IMR-90 (cell line): ENCODE results near the gene MACO1. TPM values are rescaled to one million over a fixed set of nuclear protein-coding genes. Genes with fewer than 3 reads are reported as not detected.

ENCODE experiments used
- ATAC-seq: fragments of 200-7000 bp; cut with Tn5 transposase; 2 replicates; pipeline ENCODE4 v1.9.1; 2020; ENCODE audit warnings: low read depth, mild to moderate bottlenecking, moderate library complexity
- BruUV-seq: library from RNA; stranded (reverse); fragments of 400-500 nt; replicated peaks from 2 replicates; lab custom pipeline; 2021; lab: Mats Ljungman, UMichigan
- CTCF ChIA-PET: fragments of 300-600 bp; formaldehyde crosslinking; extraction: SDS; loops from one replicate; lab custom pipeline; 2021; ENCODE audit warnings: antibody characterized with exemption; lab: Yijun Ruan, JAX
- POLR2A ChIA-PET: fragments of 300-600 bp; sonication (Branson Sonifier 250); formaldehyde crosslinking; loops from one replicate; lab custom pipeline; 2022; ENCODE audit warnings: antibody characterized with exemption; ENCODE audit not compliant: unreplicated experiment; lab: Charles Lee
- DNase-seq: peaks from one replicate; pipeline ENCODE4 v3.0.0; 2013
- H2AFZ ChIP-seq: replicated peaks from 2 replicates; pipeline ENCODE3; 2013; ENCODE audit warnings: low read length, mild to moderate bottlenecking; ENCODE audit not compliant: poor library complexity
- H2AK5ac ChIP-seq: 2 replicates; pipeline ENCODE4 v1.6.1; 2013; ENCODE audit warnings: low read depth, low read length, inconsistent platforms
- H2AK9ac ChIP-seq: replicated peaks from 2 replicates; pipeline ENCODE3; 2013; ENCODE audit warnings: mild to moderate bottlenecking, low read depth, low read length, moderate library complexity; ENCODE audit not compliant: poor library complexity
- H2BK120ac ChIP-seq: 2 replicates; pipeline ENCODE4 v1.6.1; 2013; ENCODE audit warnings: low read depth, low read length, inconsistent platforms
- H2BK15ac ChIP-seq: 3 replicates; pipeline ENCODE4 v1.6.1; 2013; ENCODE audit warnings: low read depth, low read length, inconsistent platforms
- H2BK20ac ChIP-seq: 2 replicates; pipeline ENCODE4 v1.6.1; 2013; ENCODE audit warnings: low read depth, mild to moderate bottlenecking, inconsistent platforms, low read length, moderate library complexity
- H2BK5ac ChIP-seq: 2 replicates; pipeline ENCODE4 v1.6.1; 2013; ENCODE audit warnings: mild to moderate bottlenecking, low read depth, low read length, inconsistent platforms; ENCODE audit not compliant: poor library complexity, severe bottlenecking
- H3K14ac ChIP-seq: replicated peaks from 2 replicates; pipeline ENCODE4 v1.6.1; 2013; ENCODE audit warnings: low read depth, low read length, inconsistent platforms
- H3K18ac ChIP-seq: 2 replicates; pipeline ENCODE4 v1.6.1; 2013; ENCODE audit warnings: low read depth, low read length, control low read depth
- H3K23ac ChIP-seq: 2 replicates; pipeline ENCODE4 v1.6.1; 2013; ENCODE audit warnings: low read depth, low read length, inconsistent platforms
- H3K27ac ChIP-seq: 2 replicates; pipeline ENCODE4 v1.5.1; 2013; ENCODE audit warnings: mild to moderate bottlenecking, control low read depth, low read length; ENCODE audit not compliant: insufficient read depth
- H3K27me3 ChIP-seq: 2 replicates; pipeline ENCODE4 v1.6.1; 2013; ENCODE audit warnings: low read length; ENCODE audit not compliant: control insufficient read depth, insufficient read depth
- H3K36me3 ChIP-seq: 2 replicates; pipeline ENCODE4 v1.6.1; 2013; ENCODE audit warnings: low read length, mixed read lengths; ENCODE audit not compliant: control insufficient read depth, insufficient read depth
- H3K4ac ChIP-seq: 2 replicates; pipeline ENCODE4 v1.6.1; 2013; ENCODE audit warnings: low read depth, low read length, inconsistent platforms
- H3K4me1 ChIP-seq: 2 replicates; pipeline ENCODE4 v1.6.1; 2013; ENCODE audit warnings: low read length, mixed read lengths; ENCODE audit not compliant: control insufficient read depth, insufficient read depth
- H3K4me2 ChIP-seq: 2 replicates; pipeline ENCODE4 v1.6.1; 2013; ENCODE audit warnings: low read depth, mild to moderate bottlenecking, control low read depth, low read length, moderate library complexity
- H3K4me3 ChIP-seq: 2 replicates; pipeline ENCODE4 v1.5.1; 2013; ENCODE audit warnings: low read depth, mild to moderate bottlenecking, control low read depth, low read length, moderate library complexity; ENCODE audit not compliant: insufficient read depth
- H3K56ac ChIP-seq: 2 replicates; pipeline ENCODE4 v1.6.1; 2013; ENCODE audit warnings: low read length, inconsistent platforms; ENCODE audit not compliant: insufficient read depth; ENCODE audit errors: extremely low read depth
- H3K79me1 ChIP-seq, 2 experiments: 2 replicates each; pipeline ENCODE4 v1.6.1; 2013; ENCODE audit warnings: low read length in 2 of 2, inconsistent platforms in 1 of 2, low read depth in 1 of 2
- H3K9ac ChIP-seq: 2 replicates; pipeline ENCODE4 v1.6.1; 2013; ENCODE audit warnings: low read depth, low read length, control low read depth
- H3K9me1 ChIP-seq: 2 replicates; pipeline ENCODE4 v1.6.1; 2013; ENCODE audit warnings: low read length, inconsistent platforms; ENCODE audit not compliant: insufficient read depth
- H3K9me3 ChIP-seq: 2 replicates; pipeline ENCODE4 v1.6.1; 2013; ENCODE audit warnings: low read length; ENCODE audit not compliant: control insufficient read depth, insufficient read depth
- H4K20me1 ChIP-seq: 2 replicates; pipeline ENCODE4 v1.6.1; 2013; ENCODE audit warnings: low read length, inconsistent platforms; ENCODE audit not compliant: insufficient read depth
- H4K5ac ChIP-seq: 2 replicates; pipeline ENCODE4 v1.6.1; 2013; ENCODE audit warnings: mild to moderate bottlenecking, low read depth, low read length, control low read depth
- H4K8ac ChIP-seq, 2 experiments: 2 replicates each; pipeline ENCODE4 v1.6.1; 2013; ENCODE audit warnings: low read depth in 2 of 2, low read length in 2 of 2, control low read depth in 1 of 2, inconsistent platforms in 1 of 2
- H4K91ac ChIP-seq: 2 replicates; pipeline ENCODE4 v1.6.1; 2013; ENCODE audit warnings: low read depth, low read length, inconsistent platforms; ENCODE audit not compliant: insufficient read depth
- BHLHE40 ChIP-seq: fragments of 150-350 bp; IDR thresholded peaks from 2 replicates; pipeline ENCODE4 v1.6.1; 2016; ENCODE audit warnings: mild to moderate bottlenecking, low read depth, low read length
- CEBPB ChIP-seq: IDR thresholded peaks from 2 replicates; pipeline ENCODE4 v1.6.1; 2012; ENCODE audit warnings: low read depth, low read length, improper control_type of control experiment
- CHD1 ChIP-seq: IDR thresholded peaks from 2 replicates; pipeline ENCODE4 v1.6.1; 2012; ENCODE audit warnings: low read depth, low read length, improper control_type of control experiment
- CTCF ChIP-seq: conservative IDR thresholded peaks from 2 replicates; pipeline ENCODE4 v1.5.1; 2012; ENCODE audit warnings: mild to moderate bottlenecking, low read depth, low read length, improper control_type of control experiment
- MAFK ChIP-seq: IDR thresholded peaks from 2 replicates; pipeline ENCODE4 v1.6.1; 2012; ENCODE audit warnings: low read depth, low read length, improper control_type of control experiment
- MAZ ChIP-seq: IDR thresholded peaks from 2 replicates; pipeline ENCODE4 v1.6.1; 2012; ENCODE audit warnings: low read depth, mild to moderate bottlenecking, low read length, improper control_type of control experiment, moderate library complexity, borderline replicate concordance
- MXI1 ChIP-seq: IDR thresholded peaks from 2 replicates; pipeline ENCODE4 v1.6.1; 2012; ENCODE audit warnings: low read depth, mild to moderate bottlenecking, low read length, moderate library complexity, borderline replicate concordance
- NFE2L2 ChIP-seq: fragments of 150-350 bp; IDR thresholded peaks from 2 replicates; pipeline ENCODE4 v1.6.1; 2016; ENCODE audit warnings: low read depth, mild to moderate bottlenecking, low read length
- RAD21 ChIP-seq: IDR thresholded peaks from 2 replicates; pipeline ENCODE4 v1.6.1; 2012; ENCODE audit warnings: low read length, improper control_type of control experiment
- RCOR1 ChIP-seq: IDR thresholded peaks from 2 replicates; pipeline ENCODE4 v1.6.1; 2012; ENCODE audit warnings: mild to moderate bottlenecking, low read length, improper control_type of control experiment; ENCODE audit not compliant: insufficient replicate concordance
- SMC3 ChIP-seq: fragments of 150-350 bp; IDR thresholded peaks from 2 replicates; pipeline ENCODE4 v1.6.1; 2016; ENCODE audit warnings: low read depth, mild to moderate bottlenecking, antibody characterized with exemption, low read length, moderate library complexity
- USF2 ChIP-seq: fragments of 150-350 bp; IDR thresholded peaks from 2 replicates; pipeline ENCODE4 v1.6.1; 2017; ENCODE audit warnings: mild to moderate bottlenecking, antibody characterized with exemption, low read length, low read depth
- WGBS, 2 experiments: methylation state at CpG; one replicate each; pipeline versions ENCODE4 v1.1.5 to v1.1.7; 2013; ENCODE audit warnings: missing lambda C conversion rate in 2 of 2; ENCODE audit not compliant: insufficient read length in 1 of 2; ENCODE audit errors: extremely low coverage in 2 of 2; 5-methylcytosine and 5-hydroxymethylcytosine counted together
- dilution Hi-C: fragments of 300-500 bp; cut with HindIII; formaldehyde crosslinking; loops from one replicate; pipeline ENCODE4 v1.14.3; 2018; ENCODE audit warnings: low sequenced_read_pairs; ENCODE audit not compliant: unreplicated experiment
- in situ Hi-C: fragments of 300-500 bp; cut with MboI; formaldehyde crosslinking; loops from 3 replicates; pipeline ENCODE4 v1.14.3; 2019; ENCODE audit warnings: low sequenced_read_pairs, inconsistent platforms, mixed read lengths
- intact Hi-C: fragments of 100-400 bp; cut with micrococcal nuclease; formaldehyde crosslinking; loops from 2 replicates; pipeline ENCODE4 v1.10.0; 2022
- polyA plus RNA-seq, 3 experiments: library from polyadenylated mRNA; depleted of rRNA; stranded (reverse); fragments of >200 nt; gene quantifications; 2 replicates each; pipeline ENCODE4 v1.2.3, GENCODE V29; 2012; ENCODE audit warnings: low replicate concordance in 1 of 3
- total RNA-seq: library from RNA; depleted of rRNA; stranded (reverse); fragments of >200 nt; gene quantifications from 2 replicates; pipeline ENCODE4 v1.2.3, GENCODE V29; 2012

The MACO1 gene
- total and polyA plus RNA-seq, 2 of the 4 experiments (the other 2 are of a cell fraction): 6.8 to 12.7 TPM

GRCh38 chr1:25549273-25550154 is 118.8 kb downstream of the MACO1 start:
- Histone ChIP-seq H3K4me3 (no peak overlapping the region), H3K23ac (no peak overlapping the region), H2AFZ (no peak overlapping the region), H3K4me1 (peaks cover 22% of the 10 kb centered on the region), H4K91ac (peak overlapping the region; percentile 38; the same call in 1 of the 2 replicates), H4K5ac (no peak overlapping the region; the same call in none of the 2 replicates), H2BK20ac (peak overlapping the region; percentile 4; the same call in 1 of the 2 replicates), H2BK15ac (0 out of 3 replicates have a peak overlapping the region, but pooled peaks have one; percentile 31), H3K9me3 (no peaks in the 10 kb centered on the region), H3K9ac (no peak overlapping the region), H3K4ac (peak overlapping the region; percentile 69), H4K20me1 (peaks cover 19% of the 10 kb centered on the region; the same call in 1 of the 2 replicates), H2BK120ac (peak overlapping the region; percentile 4; the same call in 1 of the 2 replicates), H3K14ac (peak overlapping the region; percentile 53), H3K56ac (no peak overlapping the region), H3K27ac (no peak overlapping the region), H4K8ac (peak overlapping the region in 1 of 2 experiments; percentile 35; a peak in 1 of 4 replicates), H3K9me1 (peaks cover 18% of the 10 kb centered on the region), H2BK5ac (no peak overlapping the region), H3K36me3 (no peaks in the 10 kb centered on the region; the same call in 1 of the 2 replicates), H2AK5ac (peak overlapping the region; percentile 87), H2AK9ac (peak overlapping the region; percentile 3), H3K4me2 (no peak overlapping the region), H3K27me3 (no peaks in the 10 kb centered on the region), H3K79me1 (peaks cover 30 to 82% of the 10 kb centered on the region in 2 experiments), H3K18ac (no peak overlapping the region)
- POLR2A ChIA-PET: no interaction called here
- dilution Hi-C loops (no loop called here), intact Hi-C loops (no loop called here), in situ Hi-C loops (no loop called here)
- ATAC-seq (no peak; the same call in 1 of the 2 replicates), DNase-seq (peak; percentile 39)
- no peak for TF ChIP-seq MAFK
- no peak for TF ChIP-seq RAD21
- TF ChIP-seq USF2: no peak
- TF ChIP-seq RCOR1: no peak
- TF ChIP-seq CEBPB: no peak
- no peak for TF ChIP-seq BHLHE40
- no peak for TF ChIP-seq MXI1
- TF ChIP-seq CTCF: no peak
- TF ChIP-seq MAZ: no peak
- no peak for TF ChIP-seq CHD1
- TF ChIP-seq NFE2L2: no peak
- no peak for TF ChIP-seq SMC3
- CTCF ChIA-PET: interaction anchor here (1.1 kb wide), 1 partner anchor 18 kb away, joined by 4 read pairs; no protein-coding TSS in a partner anchor
- WGBS, 2 experiments: 77% methylated on average over 11 of the region's 19 CpGs; no CpG with 5 or more reads in 1 of the 2 experiments
- BruUV-seq: no TSS peak
